ENCODE results near the gene NCOA7. TPM values are rescaled to one million over a fixed set of nuclear protein-coding genes. Genes with fewer than 3 reads are reported as not detected.

The NCOA7 gene
- total and polyA plus RNA-seq, 8 donors, result 7.4 to 66.7 (median 14.1) TPM

GRCh38 chr6:125979101-125979500 lies 188.3 kb downstream of the NCOA7 start:
- no peaks in the 10 kb centered on the region for H3K9me3 ChIP-seq
- intact Hi-C loops (cut with DNase I), result no loop called here
- H3K27me3 ChIP-seq, result no peaks in the 10 kb centered on the region
- no peak for DNase-seq
- 77 to 79% methylated on average over 3 of the region's 3 CpGs for whole genome bisulfite sequencing, 2 donors
- H3K4me1 ChIP-seq, result no peaks in the 10 kb centered on the region
- no peak for TF ChIP-seq CTCF (IDR thresholded peaks at IDR 0.05)
- peaks cover 0 to 5% (median 0%) of the 10 kb centered on the region in 3 donors for H3K36me3 ChIP-seq
- H3K27ac ChIP-seq, result no peak overlapping the region
- H3K4me3 ChIP-seq, result no peak overlapping the region
- no peak for FAIRE-seq
- no peak for ATAC-seq

Other genes starting within 250 kb of the NCOA7 start
- gene HEY2, start 41.3 kb upstream of the NCOA7 start, total RNA-seq, result 1 to 10 TPM; 1.7 to 2.9 (median 2.0) TPM
- 1 to 10 TPM; 1.3 to 1.6 TPM for gene HEY2, start 41.3 kb upstream of the NCOA7 start, polyA plus RNA-seq
- 10 to 100 TPM in 5 of 6 donors, 1 to 10 TPM in 1; 9.9 to 15.7 (median 11.9) TPM for gene HINT3, start 165.8 kb downstream of the NCOA7 start, total RNA-seq
- gene HINT3, start 165.8 kb downstream of the NCOA7 start, polyA plus RNA-seq, result 1 to 10 TPM; 2.6 to 8.7 TPM
- gene TRMT11, start 195.6 kb downstream of the NCOA7 start, total RNA-seq, result 10 to 100 TPM in 4 of 6 donors, 1 to 10 TPM in 2; 7.2 to 11.6 (median 10.7) TPM
- gene TRMT11, start 195.6 kb downstream of the NCOA7 start, polyA plus RNA-seq, result 10 to 100 TPM in 1 of 2 donors, 1 to 10 TPM in 1; 6.1 to 11.4 TPM

Data from pancreas (tissue), 10 donors.